Epithelial cell of alveolus of lung (primary cell): ENCODE data around the gene OR52I1. TPM values are rescaled to one million over a fixed set of nuclear protein-coding genes. Genes with fewer than 3 reads are reported as not detected.

Experiments
- total RNA-seq: library from RNA; depleted of rRNA; stranded (reverse); fragments of >200 nt; gene quantifications from 2 replicates; pipeline ENCODE4 v1.2.1, GENCODE V29; 2015

The OR52I1 gene
- not detected in 2 replicates for total RNA-seq

GRCh38 chr11:4593739-4594138 lies at the start of gene OR52I1:
Gene OR52I1, plus strand, starts transcription at chr11:4594039. Its CDS starts 0 bp downstream, at chr11:4594039.

GRCh38 chr11:4544891-4545290 lies 48.9 kb upstream of the OR52I1 start, which contains the start of gene OR52M1:
Gene OR52M1, plus strand, starts transcription at chr11:4545191. Its CDS starts 0 bp downstream, at chr11:4545191.

GRCh38 chr11:4581443-4581842 lies 12.4 kb upstream of the OR52I1 start, which contains the start of gene OR52I2:
Gene OR52I2, plus strand, starts transcription at chr11:4581743.

GRCh38 chr11:4607781-4608666 lies 14.2 kb downstream of the OR52I1 start, which contains the start of gene TRIM68:
Gene TRIM68, minus strand, starts transcription at chr11:4608231. Its CDS starts 2,727 bp downstream, at chr11:4605504.

GRCh38 chr11:4636962-4637661 lies 43.3 kb downstream of the OR52I1 start, which contains the start of gene OR51D1:
Gene OR51D1, plus strand, starts transcription at chr11:4637477. Its CDS starts 2,314 bp downstream, at chr11:4639791.

GRCh38 chr11:4643682-4644081 lies 49.8 kb downstream of the OR52I1 start, which contains the start of gene OR51E1:
Gene OR51E1, plus strand, starts transcription at chr11:4643982. Its CDS starts 8,545 bp downstream, at chr11:4652527.

Other genes with a start within 250 kb of the OR52I1 start
- gene OR52B4, start 225.7 kb upstream of the OR52I1 start, total RNA-seq: not detected in 2 replicates
- 14.2 and 16.1 TPM in 2 replicates for gene TRIM21, start 200.3 kb upstream of the OR52I1 start, total RNA-seq
- not detected in 2 replicates for gene OR52K2, start 144.7 kb upstream of the OR52I1 start, total RNA-seq
- gene OR52K1, start 111.4 kb upstream of the OR52I1 start, total RNA-seq: not detected in 2 replicates
- not detected in 2 replicates for gene OR52M1, start 48.8 kb upstream of the OR52I1 start, total RNA-seq
- not detected in 2 replicates for gene OR52I2, start 12.3 kb upstream of the OR52I1 start, total RNA-seq
- gene TRIM68, start 14.2 kb downstream of the OR52I1 start, total RNA-seq: 5.3 and 11.6 TPM in 2 replicates
- not detected in 2 replicates for gene OR51D1, start 43.4 kb downstream of the OR52I1 start, total RNA-seq
- not detected in 2 replicates for gene OR51E1, start 49.9 kb downstream of the OR52I1 start, total RNA-seq
- not detected in 2 replicates for gene OR51E2, start 103.8 kb downstream of the OR52I1 start, total RNA-seq
- gene MMP26, start 110.7 kb downstream of the OR52I1 start, total RNA-seq: not detected in 2 replicates
- gene OR51F1, start 175.9 kb downstream of the OR52I1 start, total RNA-seq: not detected in 2 replicates
- not detected in 2 replicates for gene OR52R1, start 210.3 kb downstream of the OR52I1 start, total RNA-seq
- gene OR51F2, start 227.3 kb downstream of the OR52I1 start, total RNA-seq: not detected in 2 replicates